Measurements from ENCODE around the gene VWC2L.

DNA sequence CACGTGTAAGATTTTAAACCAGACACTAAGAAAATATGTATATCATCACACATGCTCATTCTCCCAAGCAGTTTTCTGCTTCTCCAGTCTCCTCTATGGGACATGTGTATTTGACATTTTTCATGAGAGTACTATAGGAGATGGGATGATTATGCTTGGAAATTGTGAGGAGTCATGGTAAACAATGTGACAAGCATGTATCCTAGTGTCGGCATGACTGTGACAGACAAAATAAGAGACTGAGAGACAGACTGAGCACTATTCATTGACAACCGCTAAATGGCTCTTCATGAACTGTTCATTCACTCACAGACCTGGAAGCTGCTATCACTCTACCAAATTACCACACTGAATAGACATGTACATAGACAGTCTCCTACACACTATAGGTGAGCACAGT lies 127.1 kb downstream of the VWC2L start:
- TF ChIP-seq CTCF (IDR thresholded peaks at IDR 0.05 in 4 of 5, conservative IDR thresholded peaks at IDR 0.05 in 1 of 5) (no peak), POLR2A (IDR thresholded peaks at IDR 0.05) (no peak)
